Measurements from ENCODE around the gene TBCD. TPM values are rescaled to one million over a fixed set of nuclear protein-coding genes. Genes with fewer than 3 reads are reported as not detected.

The TBCD gene
- total RNA-seq, 4 donors from 2014 or later = 49.7 to 119 (median 71.5) TPM

DNA sequence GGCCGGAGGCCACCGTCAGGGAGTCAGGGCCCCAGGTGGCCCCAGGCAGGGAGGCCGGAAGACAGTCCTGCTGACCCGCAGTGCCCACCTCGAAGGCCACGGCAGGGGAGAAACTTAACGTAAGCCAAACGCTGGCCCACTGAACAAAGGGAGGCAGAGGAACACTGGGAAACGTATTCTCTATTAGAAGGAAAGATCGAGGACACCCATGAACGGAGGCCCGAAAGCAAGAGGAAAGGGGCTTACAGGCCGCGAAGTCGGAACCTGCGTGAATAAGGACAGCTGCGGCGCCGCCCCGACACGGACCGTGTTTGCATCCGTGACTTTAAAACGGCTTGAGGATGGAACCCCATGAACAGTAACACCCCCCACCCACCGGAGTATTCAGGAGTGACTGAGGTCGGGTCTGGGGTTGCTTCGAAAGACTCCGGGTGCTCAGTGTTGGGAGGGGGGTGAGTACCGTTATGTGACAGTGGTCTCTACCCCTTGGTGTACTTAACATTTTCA lies 225.2 kb downstream of the TBCD start:
- no peak for DNase-seq (ENCODE audit: low spot score in 2 of 2)
- no peaks in the 10 kb centered on the region for H3K36me3 ChIP-seq
- 95% methylated on average over 27 of the region's 29 CpGs for WGBS
- H3K9me3 ChIP-seq = no peaks in the 10 kb centered on the region
- no peak overlapping the region for H3K27ac ChIP-seq
- no peaks in the 10 kb centered on the region for H3K4me1 ChIP-seq
- no peak overlapping the region for H3K4me3 ChIP-seq
- no peak for TF ChIP-seq POLR2AphosphoS5 (IDR thresholded peaks at IDR 0.05)
- TF ChIP-seq POLR2A (IDR thresholded peaks at IDR 0.05) = no peak
- TF ChIP-seq, protein P1, sequence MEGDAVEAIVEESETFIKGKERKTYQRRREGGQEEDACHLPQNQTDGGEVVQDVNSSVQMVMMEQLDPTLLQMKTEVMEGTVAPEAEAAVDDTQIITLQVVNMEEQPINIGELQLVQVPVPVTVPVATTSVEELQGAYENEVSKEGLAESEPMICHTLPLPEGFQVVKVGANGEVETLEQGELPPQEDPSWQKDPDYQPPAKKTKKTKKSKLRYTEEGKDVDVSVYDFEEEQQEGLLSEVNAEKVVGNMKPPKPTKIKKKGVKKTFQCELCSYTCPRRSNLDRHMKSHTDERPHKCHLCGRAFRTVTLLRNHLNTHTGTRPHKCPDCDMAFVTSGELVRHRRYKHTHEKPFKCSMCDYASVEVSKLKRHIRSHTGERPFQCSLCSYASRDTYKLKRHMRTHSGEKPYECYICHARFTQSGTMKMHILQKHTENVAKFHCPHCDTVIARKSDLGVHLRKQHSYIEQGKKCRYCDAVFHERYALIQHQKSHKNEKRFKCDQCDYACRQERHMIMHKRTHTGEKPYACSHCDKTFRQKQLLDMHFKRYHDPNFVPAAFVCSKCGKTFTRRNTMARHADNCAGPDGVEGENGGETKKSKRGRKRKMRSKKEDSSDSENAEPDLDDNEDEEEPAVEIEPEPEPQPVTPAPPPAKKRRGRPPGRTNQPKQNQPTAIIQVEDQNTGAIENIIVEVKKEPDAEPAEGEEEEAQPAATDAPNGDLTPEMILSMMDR (IDR thresholded peaks at IDR 0.05) = no peak
- no peak for TF ChIP-seq EP300 (IDR thresholded peaks at IDR 0.05)
- H3K27me3 ChIP-seq = no peaks in the 10 kb centered on the region

DNA sequence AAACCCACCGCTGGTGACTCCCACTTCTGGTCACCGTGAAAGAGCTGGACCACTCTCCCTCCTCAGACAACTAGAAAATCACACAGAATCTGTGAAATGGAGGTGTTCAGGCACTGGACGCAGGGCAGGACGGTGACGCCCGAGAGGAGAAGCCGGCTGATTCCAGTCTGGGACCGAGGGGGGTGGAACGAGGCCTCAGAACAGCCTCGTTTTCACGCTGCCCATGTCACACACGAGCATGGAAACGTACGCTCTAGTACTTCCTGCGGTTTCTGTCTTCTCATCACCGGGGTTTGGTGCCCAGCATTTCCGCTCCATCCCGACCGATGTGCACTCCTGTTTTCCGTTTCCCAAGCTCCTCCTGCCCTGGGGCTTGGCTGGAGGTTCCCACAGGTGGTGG lies 225.7 kb downstream of the TBCD start:
- TF ChIP-seq POLR2A (IDR thresholded peaks at IDR 0.05) (no peak), POLR2AphosphoS5 (IDR thresholded peaks at IDR 0.05) (no peak), EP300 (IDR thresholded peaks at IDR 0.05) (no peak)
- TF ChIP-seq, protein P1 (IDR thresholded peaks at IDR 0.05) = no peak
- no peaks in the 10 kb centered on the region for H3K9me3 ChIP-seq
- H3K27ac ChIP-seq = no peak overlapping the region
- no peaks in the 10 kb centered on the region for H3K27me3 ChIP-seq
- WGBS = 85% methylated on average over 20 of the region's 20 CpGs
- DNase-seq (ENCODE audit: low spot score in 2 of 2) = no peak
- H3K4me1 ChIP-seq = no peaks in the 10 kb centered on the region
- no peak overlapping the region for H3K4me3 ChIP-seq
- no peaks in the 10 kb centered on the region for H3K36me3 ChIP-seq

DNA sequence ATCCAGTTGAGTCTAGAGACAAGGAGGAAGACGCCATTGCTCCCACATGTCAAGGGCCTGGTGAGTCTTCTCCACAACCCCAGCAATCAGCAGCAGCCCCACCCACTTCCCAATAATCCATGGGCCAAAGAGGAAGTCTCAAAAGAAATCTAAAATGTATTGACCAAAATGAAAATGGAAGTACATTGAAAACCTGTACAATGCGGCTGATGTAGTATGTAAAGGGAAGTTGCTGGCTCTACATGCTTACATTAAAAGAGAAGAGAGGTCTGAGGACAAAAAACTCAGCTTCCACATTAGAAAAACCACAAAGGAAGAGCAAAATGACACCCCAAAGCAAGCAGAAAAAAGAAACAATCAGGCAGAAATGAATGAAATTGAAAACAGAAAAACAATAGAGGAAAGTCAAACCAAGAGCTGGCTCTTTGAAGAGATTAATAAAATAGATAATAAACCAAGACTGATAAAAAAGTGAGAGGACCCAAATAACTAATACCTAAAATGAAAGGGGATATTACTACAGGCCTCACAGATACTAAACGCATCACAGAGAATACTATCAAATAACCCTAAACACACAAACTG lies 227.0 kb downstream of the TBCD start:
- H3K27ac ChIP-seq = no peak overlapping the region
- DNase-seq (ENCODE audit: low spot score in 2 of 2) = no peak
- no peaks in the 10 kb centered on the region for H3K9me3 ChIP-seq
- no peak overlapping the region for H3K4me3 ChIP-seq
- 87% methylated on average over 3 of the region's 3 CpGs for WGBS
- no peaks in the 10 kb centered on the region for H3K36me3 ChIP-seq
- no peaks in the 10 kb centered on the region for H3K4me1 ChIP-seq
- no peak for TF ChIP-seq POLR2AphosphoS5 (IDR thresholded peaks at IDR 0.05)
- TF ChIP-seq EP300 (IDR thresholded peaks at IDR 0.05) = no peak
- TF ChIP-seq POLR2A (IDR thresholded peaks at IDR 0.05) = no peak
- TF ChIP-seq, protein P1 (IDR thresholded peaks at IDR 0.05) = no peak
- H3K27me3 ChIP-seq = no peaks in the 10 kb centered on the region

DNA sequence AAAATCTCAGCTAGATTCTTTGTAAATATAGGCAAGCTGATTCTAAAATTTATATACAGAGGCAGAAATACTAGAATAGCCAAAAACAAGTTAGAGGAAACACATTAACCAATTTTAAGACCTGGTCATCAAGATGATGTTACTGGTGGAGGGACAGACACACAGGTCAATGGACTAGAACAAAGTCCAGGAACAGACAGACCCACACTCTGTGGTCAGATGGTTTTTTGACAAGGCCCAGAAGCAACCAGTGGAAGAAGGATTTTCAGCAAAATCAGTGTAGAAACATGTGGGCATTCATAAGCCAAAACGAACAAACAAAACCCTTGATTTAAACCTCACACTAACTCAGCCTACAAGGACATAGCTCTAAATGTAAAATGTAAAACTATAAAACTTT lies 227.9 kb downstream of the TBCD start:
- Histone ChIP-seq H3K9me3 (no peaks in the 10 kb centered on the region), H3K4me1 (no peaks in the 10 kb centered on the region), H3K27ac (no peak overlapping the region), H3K27me3 (no peaks in the 10 kb centered on the region), H3K4me3 (no peak overlapping the region), H3K36me3 (no peaks in the 10 kb centered on the region)
- no peak for TF ChIP-seq EP300 (IDR thresholded peaks at IDR 0.05)
- no peak for TF ChIP-seq POLR2AphosphoS5 (IDR thresholded peaks at IDR 0.05)
- TF ChIP-seq, protein P1 (IDR thresholded peaks at IDR 0.05) = no peak
- TF ChIP-seq POLR2A (IDR thresholded peaks at IDR 0.05) = no peak
- 96% methylated on average over 1 of the region's 1 CpG for WGBS
- no peak for DNase-seq (ENCODE audit: low spot score in 2 of 2)

DNA sequence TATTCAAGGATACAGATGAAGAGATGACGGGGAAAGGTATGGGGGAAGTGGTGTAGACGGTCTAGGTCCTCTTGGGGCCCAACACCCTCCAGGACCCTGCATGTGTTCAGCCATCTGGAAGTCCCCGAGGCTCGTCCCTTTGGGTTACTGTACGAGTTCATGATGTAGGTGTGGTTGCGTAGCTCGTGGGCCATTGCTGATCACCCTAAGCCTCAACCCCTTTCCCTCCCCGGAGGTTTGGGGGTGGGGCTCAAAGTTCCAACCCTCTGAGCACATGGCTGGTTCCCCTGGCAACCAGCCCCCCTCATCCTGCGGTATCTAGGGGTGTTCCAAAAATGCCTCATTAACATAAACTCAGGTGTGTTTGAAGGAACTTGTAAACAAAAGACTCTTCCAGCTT lies 228.8 kb downstream of the TBCD start:
- H3K36me3 ChIP-seq = no peaks in the 10 kb centered on the region
- no peak for DNase-seq (ENCODE audit: low spot score in 2 of 2)
- peaks cover 2% of the 10 kb centered on the region for H3K4me1 ChIP-seq
- H3K27ac ChIP-seq = no peak overlapping the region
- TF ChIP-seq POLR2A (IDR thresholded peaks at IDR 0.05) = no peak
- TF ChIP-seq, protein P1 (IDR thresholded peaks at IDR 0.05) = no peak
- TF ChIP-seq POLR2AphosphoS5 (IDR thresholded peaks at IDR 0.05) = no peak
- TF ChIP-seq EP300 (IDR thresholded peaks at IDR 0.05) = no peak
- no peaks in the 10 kb centered on the region for H3K27me3 ChIP-seq
- no peak overlapping the region for H3K4me3 ChIP-seq
- no peaks in the 10 kb centered on the region for H3K9me3 ChIP-seq
- 75% methylated on average over 8 of the region's 9 CpGs for WGBS
